Activated T-cell treated with anti-CD3 and anti-CD28 coated beads, Interleukin-2, amount 50 U/mL, for 48 hours (primary cell): ENCODE measurements around the gene SSBP2.
"Not testable (repeated sequence)": the region's sequence is repeated elsewhere in the genome, so short reads cannot be mapped to it uniquely, and the experiment has no call there.

Experiments used
- DNase-seq, 2 experiments: peaks; one replicate each; pipeline ENCODE4 v3.0.0-alpha.2; 2020

Gene SSBP2

GRCh38 chr5:81422671-81423070 is 328.2 kb downstream of the SSBP2 start:
- DNase-seq, result no peak

GRCh38 chr5:81420039-81420667 is 330.7 kb downstream of the SSBP2 start:
- no peak for DNase-seq

- no peak for DNase-seq
Observed at GRCh38 chr5:81418606-81419005, 332.3 kb downstream of the SSBP2 start.

GRCh38 chr5:81417052-81417451 is 333.8 kb downstream of the SSBP2 start:
- no peak for DNase-seq

GRCh38 chr5:81409896-81410295 is 341.0 kb downstream of the SSBP2 start:
- DNase-seq, result no peak

GRCh38 chr5:81409361-81409760 is 341.5 kb downstream of the SSBP2 start:
- no peak for DNase-seq

- no peak for DNase-seq
Observed at GRCh38 chr5:81408496-81408895, 342.4 kb downstream of the SSBP2 start.

- DNase-seq, result not testable (repeated sequence)
Observed at GRCh38 chr5:81407811-81408210, 343.1 kb downstream of the SSBP2 start.

GRCh38 chr5:81405126-81405891 is 345.6 kb downstream of the SSBP2 start:
- no peak for DNase-seq

GRCh38 chr5:81402192-81402930 is 348.5 kb downstream of the SSBP2 start:
- no peak for DNase-seq

- DNase-seq, result no peak
Observed at GRCh38 chr5:81401266-81401665, 349.6 kb downstream of the SSBP2 start.

GRCh38 chr5:81400375-81400774 is 350.5 kb downstream of the SSBP2 start:
- DNase-seq, result no peak

GRCh38 chr5:81398741-81399140 is 352.2 kb downstream of the SSBP2 start:
- no peak for DNase-seq

- DNase-seq, result no peak
Observed at GRCh38 chr5:81397176-81397575, 353.7 kb downstream of the SSBP2 start.

- DNase-seq, result no peak
Observed at GRCh38 chr5:81395262-81395661, 355.6 kb downstream of the SSBP2 start.

- peak; percentile 19 to 26 for DNase-seq
Observed at GRCh38 chr5:81393783-81394718, 356.8 kb downstream of the SSBP2 start, which contains the start of gene ACOT12. Gene ACOT12, minus strand, starts transcription at chr5:81394134. Its CDS starts 20 bp downstream, at chr5:81394114.

GRCh38 chr5:81393430-81393782 is 357.5 kb downstream of the SSBP2 start:
- no peak for DNase-seq

GRCh38 chr5:81389025-81389424 is 361.9 kb downstream of the SSBP2 start:
- no peak for DNase-seq

- no peak for DNase-seq
Observed at GRCh38 chr5:81388169-81388568, 362.7 kb downstream of the SSBP2 start.

GRCh38 chr5:81383867-81384266 is 367.0 kb downstream of the SSBP2 start:
- no peak for DNase-seq

- DNase-seq, result no peak
Observed at GRCh38 chr5:81371354-81371876, 379.5 kb downstream of the SSBP2 start.

GRCh38 chr5:81370912-81371311 is 380.0 kb downstream of the SSBP2 start:
- DNase-seq, result no peak
